ENCODE data around the gene USF1. TPM values are rescaled to one million over a fixed set of nuclear protein-coding genes. Genes with fewer than 3 reads are reported as not detected.

Gene USF1
- total RNA-seq, 4 donors from 2014 or later, result 41.9 to 55.1 (median 49.1) TPM

GRCh38 chr1:161012420-161012819 lies 33.4 kb downstream of the USF1 start:
- in situ Hi-C loops (cut with MboI; ENCODE audit: low sequenced_read_pairs in 4 of 4), result no loop called here

GRCh38 chr1:161009602-161010211 lies 36.1 kb downstream of the USF1 start:
- no peak overlapping the region for H3K27ac ChIP-seq
- ATAC-seq (no peak), DNase-seq (no peak)
- H3K9me3 ChIP-seq, result no peaks in the 10 kb centered on the region
- no peaks in the 10 kb centered on the region for H3K27me3 ChIP-seq
- intact Hi-C loops (cut with DNase I; ENCODE audit: low total_unique reads), result no loop called here
- in situ Hi-C loops (cut with MboI; ENCODE audit: low sequenced_read_pairs in 4 of 4), result no loop called here
- H3K4me1 ChIP-seq, result no peaks in the 10 kb centered on the region
- no peak overlapping the region for H3K4me3 ChIP-seq
- TF ChIP-seq CTCF (IDR thresholded peaks at IDR 0.05 in 4 of 5, conservative IDR thresholded peaks at IDR 0.05 in 1 of 5) (no peak), POLR2A (IDR thresholded peaks at IDR 0.05) (no peak)
- H3K36me3 ChIP-seq, result no peaks in the 10 kb centered on the region

More at GRCh38 chr1:161012420-161012819, 33.4 kb downstream of the USF1 start:
- intact Hi-C loops (cut with DNase I; ENCODE audit: low total_unique reads), result no loop called here
- H3K36me3 ChIP-seq, result no peaks in the 10 kb centered on the region
- H3K4me1 ChIP-seq, result no peaks in the 10 kb centered on the region
- DNase-seq (no peak), ATAC-seq (no peak)
- TF ChIP-seq POLR2A (IDR thresholded peaks at IDR 0.05), result no peak
- no peak overlapping the region for H3K4me3 ChIP-seq
- peak overlapping the region; percentile 71 to 78 (median 76) for H3K27ac ChIP-seq
- H3K9me3 ChIP-seq, result no peaks in the 10 kb centered on the region
- H3K27me3 ChIP-seq, result no peaks in the 10 kb centered on the region

- intact Hi-C loops (cut with DNase I; ENCODE audit: low total_unique reads), result no loop called here
- ATAC-seq, result no peak
Measured at GRCh38 chr1:161008869-161009510, 36.8 kb downstream of the USF1 start.

GRCh38 chr1:161007369-161007768 lies 38.4 kb downstream of the USF1 start:
- no peak for ATAC-seq
- DNase-seq, result no peak
- intact Hi-C loops (cut with DNase I; ENCODE audit: low total_unique reads), result no loop called here
- no peak for TF ChIP-seq POLR2A (IDR thresholded peaks at IDR 0.05)
- no peak for TF ChIP-seq CTCF (IDR thresholded peaks at IDR 0.05 in 4 of 5, conservative IDR thresholded peaks at IDR 0.05 in 1 of 5)
- Histone ChIP-seq H3K27ac (no peak overlapping the region), H3K36me3 (no peaks in the 10 kb centered on the region), H3K27me3 (no peaks in the 10 kb centered on the region), H3K9me3 (no peaks in the 10 kb centered on the region), H3K4me3 (no peak overlapping the region), H3K4me1 (no peaks in the 10 kb centered on the region)
- in situ Hi-C loops (cut with MboI; ENCODE audit: low sequenced_read_pairs in 4 of 4), result no loop called here

More at GRCh38 chr1:161008869-161009510, 36.8 kb downstream of the USF1 start:
- Histone ChIP-seq H3K27me3 (no peaks in the 10 kb centered on the region), H3K36me3 (no peaks in the 10 kb centered on the region), H3K4me3 (no peak overlapping the region), H3K9me3 (no peaks in the 10 kb centered on the region), H3K27ac (no peak overlapping the region), H3K4me1 (no peaks in the 10 kb centered on the region)
- TF ChIP-seq POLR2A (IDR thresholded peaks at IDR 0.05), result no peak
- TF ChIP-seq CTCF (IDR thresholded peaks at IDR 0.05 in 4 of 5, conservative IDR thresholded peaks at IDR 0.05 in 1 of 5), result no peak
- in situ Hi-C loops (cut with MboI; ENCODE audit: low sequenced_read_pairs in 4 of 4), result no loop called here
- no peak for DNase-seq

GRCh38 chr1:161006563-161006962 lies 39.2 kb downstream of the USF1 start:
- intact Hi-C loops (cut with DNase I; ENCODE audit: low total_unique reads), result no loop called here
- DNase-seq (no peak), ATAC-seq (no peak)

More at GRCh38 chr1:161006563-161006962, 39.2 kb downstream of the USF1 start:
- no peaks in the 10 kb centered on the region for H3K4me1 ChIP-seq
- in situ Hi-C loops (cut with MboI; ENCODE audit: low sequenced_read_pairs in 4 of 4), result no loop called here
- H3K9me3 ChIP-seq, result no peaks in the 10 kb centered on the region
- no peak overlapping the region for H3K4me3 ChIP-seq
- no peak overlapping the region for H3K27ac ChIP-seq
- H3K36me3 ChIP-seq, result no peaks in the 10 kb centered on the region
- no peaks in the 10 kb centered on the region for H3K27me3 ChIP-seq
- TF ChIP-seq POLR2A (IDR thresholded peaks at IDR 0.05), result no peak
- TF ChIP-seq CTCF (IDR thresholded peaks at IDR 0.05 in 4 of 5, conservative IDR thresholded peaks at IDR 0.05 in 1 of 5), result no peak

Data from gastrocnemius medialis (tissue), 4 donors.